KG1 (cell line): ENCODE measurements around the gene ZNG1F.
"Not testable (repeated sequence)": the region's sequence is repeated elsewhere in the genome, so short reads cannot be mapped to it uniquely, and the experiment has no call there.

Experiments
- DNase-seq: peaks from one replicate; lab custom pipeline; 2025; lab: John Stamatoyannopoulos, UW

ZNG1F gene

DNA sequence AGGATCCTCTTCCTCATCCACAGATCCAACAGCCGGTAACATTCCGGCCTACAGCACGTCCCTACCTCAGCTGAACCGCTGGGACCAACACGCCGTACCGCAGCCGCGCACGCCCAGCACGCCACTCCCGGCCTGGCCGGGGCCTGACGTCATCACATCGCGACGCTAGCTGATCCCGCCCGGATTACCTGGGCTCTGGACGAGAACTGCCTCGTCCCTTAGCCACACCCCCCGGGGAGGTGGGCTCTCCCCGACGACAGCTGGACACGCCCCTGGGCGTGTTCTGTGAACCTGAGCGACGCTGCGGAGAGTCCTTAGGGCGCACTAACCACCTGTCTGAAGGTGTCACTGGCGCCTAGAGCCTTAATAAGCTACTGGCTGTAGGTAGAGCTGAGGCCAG lies at the start of gene ZNG1F:
TSS of gene ZNG1F (minus strand) at position 101 of the 400 bp plus-strand sequence. CDS start at position 42, 59 bp downstream.
- not testable (repeated sequence) for DNase-seq

DNA sequence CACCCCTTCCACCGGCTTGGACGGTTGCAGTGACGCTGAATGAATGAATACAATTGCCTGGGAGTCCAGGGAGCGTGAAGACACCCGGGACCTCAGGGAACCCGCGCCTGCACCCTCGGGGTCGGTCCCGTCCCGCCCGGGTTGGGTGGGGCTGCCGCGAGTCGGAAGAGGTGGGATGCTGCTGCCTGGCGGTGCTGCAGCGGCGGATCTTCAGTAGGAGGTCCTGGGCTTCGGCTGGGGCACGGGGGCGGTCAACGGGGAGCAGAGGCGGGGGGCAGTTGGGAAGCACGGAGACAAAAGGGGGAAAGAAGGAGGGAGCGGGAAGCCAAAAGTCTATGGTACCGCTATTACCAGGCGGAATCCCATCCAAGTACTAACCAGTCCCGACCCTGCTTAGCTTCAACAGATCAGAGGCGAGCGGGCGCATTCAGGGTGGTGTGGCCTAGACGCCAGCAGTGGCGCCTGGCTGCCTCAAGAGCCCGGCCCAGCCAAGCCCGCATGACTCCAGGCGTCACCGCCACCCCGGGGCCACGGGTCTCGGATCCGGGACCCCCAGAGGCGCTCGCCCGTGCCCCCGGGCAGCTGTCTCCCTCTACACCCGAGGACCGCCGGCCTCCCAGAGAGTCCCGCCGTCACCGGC lies 48.1 kb upstream of the ZNG1F start:
- DNase-seq, result not testable (repeated sequence)

GRCh38 chr9:41236486-41237109 lies 47.5 kb upstream of the ZNG1F start:
- DNase-seq, result not testable (repeated sequence)

GRCh38 chr9:41234811-41235805 lies 46.0 kb upstream of the ZNG1F start:
- DNase-seq, result not testable (repeated sequence)

DNA sequence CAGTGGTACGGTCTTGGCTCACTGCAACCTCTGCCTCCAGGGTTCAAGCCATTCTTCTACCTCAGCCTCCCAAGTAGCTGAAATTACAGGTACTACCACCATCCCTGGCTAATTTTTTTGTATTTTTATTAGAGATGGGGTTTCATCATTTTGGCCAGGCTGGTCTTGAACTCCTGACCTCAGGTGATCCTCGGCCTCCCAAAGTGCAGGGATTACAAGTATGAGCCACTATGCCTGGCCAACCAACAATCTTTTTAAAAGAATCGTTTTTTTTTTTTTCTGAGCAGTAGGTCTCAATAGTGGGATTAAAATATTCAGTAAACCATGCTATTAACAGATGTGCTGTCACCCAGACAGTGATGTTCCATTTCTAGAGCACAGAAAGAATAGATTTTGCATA lies 45.1 kb upstream of the ZNG1F start:
- not testable (repeated sequence) for DNase-seq

- not testable (repeated sequence) for DNase-seq
These were observed 43.2 kb upstream of the ZNG1F start for GRCh38 chr9:41232326-41232725.

DNA sequence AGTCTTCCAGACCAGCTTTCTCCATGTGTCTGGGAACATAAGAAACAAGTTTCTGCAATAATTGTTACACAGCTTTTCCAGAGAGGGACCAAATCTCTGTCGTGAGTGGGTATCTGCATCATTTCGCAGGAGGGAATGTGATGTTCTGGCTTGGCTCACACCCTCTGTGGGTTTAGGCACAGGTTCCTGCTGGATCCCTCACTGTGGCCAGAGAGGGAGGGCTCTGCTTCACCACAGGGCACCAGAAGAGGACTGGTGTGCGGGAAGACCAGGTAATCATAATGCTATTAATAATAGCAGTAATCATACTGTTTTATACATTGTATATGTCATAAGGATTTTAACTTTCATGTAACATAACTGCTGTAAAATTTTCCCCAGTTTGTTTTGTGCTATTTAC lies 41.3 kb upstream of the ZNG1F start:
- not testable (repeated sequence) for DNase-seq

- DNase-seq, result no peak
These were observed 40.6 kb upstream of the ZNG1F start for GRCh38 chr9:41229408-41230401.

DNA sequence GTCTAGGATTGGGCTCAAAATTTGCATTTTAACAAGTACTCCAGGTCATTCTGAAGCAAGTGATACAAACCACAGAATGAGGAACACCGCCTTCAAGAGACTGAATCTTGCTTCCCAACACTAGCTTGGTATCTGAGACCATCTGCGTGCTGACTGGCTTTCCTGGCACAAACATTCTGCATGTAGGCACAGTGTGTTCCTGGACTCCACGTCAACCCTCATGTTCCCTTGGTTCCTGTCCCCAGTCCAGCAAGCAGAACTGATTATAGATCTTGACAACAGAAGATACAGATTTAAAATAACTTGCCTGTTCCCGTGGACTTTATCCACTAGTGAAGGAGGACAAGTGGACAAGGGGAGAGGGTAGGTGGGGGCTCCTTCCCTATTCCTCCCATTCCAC lies 30.7 kb upstream of the ZNG1F start:
- not testable (repeated sequence) for DNase-seq

DNA sequence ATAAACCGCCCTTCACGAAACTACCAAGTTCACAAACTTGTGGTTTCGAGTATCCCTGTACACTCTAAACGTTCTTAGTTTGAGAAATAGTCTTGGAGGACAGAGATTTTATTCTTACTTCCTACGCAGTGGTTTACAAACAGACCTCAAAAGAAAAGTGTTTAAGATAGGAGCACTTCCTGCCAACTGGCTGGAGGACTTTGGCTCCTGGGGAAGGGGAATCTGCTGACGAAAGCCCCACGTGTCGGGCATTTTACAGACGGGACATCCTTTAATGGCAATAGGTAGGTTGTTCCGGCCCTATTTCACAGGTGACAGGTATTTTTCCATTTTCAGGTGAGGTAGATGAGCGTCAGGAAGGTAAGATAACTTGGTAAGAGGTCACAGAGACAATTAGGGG lies 678 bp downstream of the ZNG1F start:
- DNase-seq, result not testable (repeated sequence)

DNA sequence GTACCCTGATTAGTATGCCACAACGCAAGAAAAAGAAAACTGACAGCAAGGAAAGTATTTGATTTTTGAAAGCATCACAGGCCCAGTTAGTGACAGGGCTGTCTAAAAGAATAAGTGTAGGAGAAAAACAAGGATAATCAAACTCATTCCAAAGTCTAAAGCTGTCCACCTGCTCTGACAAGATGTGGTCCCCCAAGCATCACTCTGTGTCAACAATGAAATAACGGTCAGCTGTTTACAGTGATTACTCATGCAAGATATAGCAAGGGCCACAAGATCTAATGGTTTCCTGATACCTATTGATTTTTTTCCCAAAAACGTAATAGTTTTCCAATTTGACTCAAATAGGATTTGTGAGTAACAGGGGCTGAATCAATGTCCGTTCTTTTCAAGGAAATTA lies 14.1 kb downstream of the ZNG1F start:
- DNase-seq, result not testable (repeated sequence)

GRCh38 chr9:41150116-41150515 lies 39.0 kb downstream of the ZNG1F start:
- not testable (repeated sequence) for DNase-seq

GRCh38 chr9:41141878-41142277 lies 47.2 kb downstream of the ZNG1F start:
- not testable (repeated sequence) for DNase-seq

- DNase-seq, result not testable (repeated sequence)
These were observed 60.5 kb downstream of the ZNG1F start, which contains the start of gene FOXD4L6 for GRCh38 chr9:41128581-41128980. FOXD4L6 (minus strand) TSS chr9:41128681; CDS start chr9:41128383, 298 bp downstream.

DNA sequence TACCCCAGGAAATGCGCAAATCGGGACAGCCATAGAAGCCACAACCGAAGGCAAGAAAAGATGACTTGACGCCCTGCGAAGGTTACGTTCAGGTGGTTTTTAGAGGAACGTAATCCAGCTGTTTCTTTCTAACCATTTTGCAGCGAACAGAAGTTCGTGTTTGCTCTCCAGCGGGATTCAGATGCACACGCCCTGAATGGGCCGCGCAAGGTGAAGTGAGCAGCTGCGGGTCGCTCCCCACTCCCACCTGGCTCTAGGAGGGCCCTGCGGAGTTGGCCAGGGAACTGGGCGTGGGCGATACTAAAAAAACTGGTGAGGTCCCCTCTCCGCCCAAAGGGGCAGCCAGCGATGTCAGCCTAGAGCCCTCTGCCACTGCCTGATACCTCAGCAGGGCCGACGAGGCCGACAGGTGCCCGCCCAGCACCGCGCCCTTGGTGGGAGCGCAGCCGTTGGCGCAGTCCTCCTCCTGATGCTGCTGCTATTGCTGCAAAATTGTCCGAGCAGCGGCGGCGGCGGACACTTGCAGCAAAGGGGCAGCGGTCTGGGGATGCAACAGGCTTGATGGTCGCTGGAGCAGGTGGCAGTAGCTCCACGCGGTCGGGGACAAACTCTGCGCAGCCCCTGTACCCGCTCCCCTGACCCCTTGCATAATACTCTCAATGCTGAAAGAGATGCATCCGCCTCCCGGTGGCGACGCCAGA lies 62.2 kb downstream of the ZNG1F start:
- DNase-seq, result not testable (repeated sequence)

- not testable (repeated sequence) for DNase-seq
These were observed 63.2 kb downstream of the ZNG1F start for GRCh38 chr9:41125936-41126335.

DNA sequence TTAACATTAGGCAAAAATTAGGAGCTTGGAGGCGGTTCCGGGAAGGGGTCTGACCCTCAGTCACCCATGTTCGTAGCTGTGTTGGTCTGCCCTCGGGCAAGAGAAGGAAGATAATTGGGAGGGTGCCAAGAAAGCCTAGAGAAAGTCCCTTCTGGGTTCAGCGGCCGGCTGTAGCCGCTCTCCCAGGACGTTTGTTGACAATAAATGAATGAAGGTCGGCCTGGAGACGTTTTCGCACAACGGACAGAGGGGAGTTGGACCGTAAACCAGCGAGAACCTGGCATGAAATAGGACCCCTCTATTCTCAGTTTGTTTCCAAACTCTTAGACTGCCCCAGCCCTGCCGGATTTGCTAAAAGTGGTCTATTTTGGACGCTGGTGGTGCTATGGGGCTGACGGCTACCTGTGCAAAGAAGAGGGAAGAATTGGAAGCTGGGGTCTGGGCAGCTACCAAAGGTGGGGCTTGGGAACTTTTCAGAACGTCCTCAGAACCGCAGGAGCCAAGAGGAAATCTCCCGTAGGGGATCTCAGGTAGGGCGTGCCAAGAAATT lies 63.9 kb downstream of the ZNG1F start:
- not testable (repeated sequence) for DNase-seq

- not testable (repeated sequence) for DNase-seq
These were observed 64.6 kb downstream of the ZNG1F start for GRCh38 chr9:41124250-41125108.

- DNase-seq, result not testable (repeated sequence)
These were observed 65.3 kb downstream of the ZNG1F start for GRCh38 chr9:41123812-41124211.
